Astrocyte of the spinal cord (primary cell): ENCODE data around the gene PPP1R13L.

ENCODE experiments used
- DNase-seq: peaks from one replicate; pipeline ENCODE4 v3.0.0; 2011; ENCODE audit warnings: low read depth, low spot score
- H3K4me3 ChIP-seq: 2 replicates; pipeline ENCODE4 v1.5.1; 2011; ENCODE audit warnings: low read depth, mild to moderate bottlenecking, low read length, moderate library complexity
- in situ Hi-C: cut with HindIII; loops from 2 replicates; pipeline ENCODE4 v1.10.0; 2017; ENCODE audit warnings: low sequenced_read_pairs
- TF ChIP-seq, protein P1 (sequence below): IDR thresholded peaks from 2 replicates; pipeline ENCODE4 v1.5.1; 2012; ENCODE audit warnings: low read depth, mild to moderate bottlenecking, low read length, inconsistent platforms

The PPP1R13L gene

DNA sequence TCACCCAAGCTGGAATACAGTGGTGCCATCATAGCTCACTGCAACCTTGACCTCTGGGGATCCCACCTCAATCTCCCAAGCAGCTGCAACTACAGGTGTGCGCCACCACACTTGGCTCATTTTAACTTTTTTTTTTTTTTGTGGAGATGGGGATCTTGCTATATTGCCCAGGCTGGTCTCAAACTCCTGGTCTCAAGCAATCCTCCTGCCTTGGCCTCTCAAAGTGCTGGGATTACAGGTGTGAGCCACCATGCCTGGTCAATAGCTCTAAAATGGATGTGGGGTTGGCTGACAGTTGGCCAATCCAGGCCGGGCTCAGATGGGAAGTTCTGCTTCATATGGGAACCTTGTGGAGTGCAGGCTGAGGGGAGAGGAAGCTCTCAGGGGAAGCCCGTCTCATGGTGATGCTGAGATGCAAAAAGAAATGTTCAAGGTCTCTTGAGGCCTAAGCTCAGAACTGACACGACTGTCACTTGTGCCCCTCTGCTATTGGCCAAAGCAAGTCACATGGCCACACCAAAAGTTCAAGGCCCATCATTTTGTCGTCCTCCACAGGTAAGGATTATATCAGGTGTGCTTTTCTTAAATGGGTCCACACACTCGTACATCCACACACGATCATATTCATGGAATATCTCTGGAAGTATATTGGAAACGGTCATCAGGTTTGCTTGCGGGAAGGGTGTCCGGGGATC, 71.1 kb downstream of the PPP1R13L start:
- DNase-seq, result no peak
- TF ChIP-seq, protein P1, sequence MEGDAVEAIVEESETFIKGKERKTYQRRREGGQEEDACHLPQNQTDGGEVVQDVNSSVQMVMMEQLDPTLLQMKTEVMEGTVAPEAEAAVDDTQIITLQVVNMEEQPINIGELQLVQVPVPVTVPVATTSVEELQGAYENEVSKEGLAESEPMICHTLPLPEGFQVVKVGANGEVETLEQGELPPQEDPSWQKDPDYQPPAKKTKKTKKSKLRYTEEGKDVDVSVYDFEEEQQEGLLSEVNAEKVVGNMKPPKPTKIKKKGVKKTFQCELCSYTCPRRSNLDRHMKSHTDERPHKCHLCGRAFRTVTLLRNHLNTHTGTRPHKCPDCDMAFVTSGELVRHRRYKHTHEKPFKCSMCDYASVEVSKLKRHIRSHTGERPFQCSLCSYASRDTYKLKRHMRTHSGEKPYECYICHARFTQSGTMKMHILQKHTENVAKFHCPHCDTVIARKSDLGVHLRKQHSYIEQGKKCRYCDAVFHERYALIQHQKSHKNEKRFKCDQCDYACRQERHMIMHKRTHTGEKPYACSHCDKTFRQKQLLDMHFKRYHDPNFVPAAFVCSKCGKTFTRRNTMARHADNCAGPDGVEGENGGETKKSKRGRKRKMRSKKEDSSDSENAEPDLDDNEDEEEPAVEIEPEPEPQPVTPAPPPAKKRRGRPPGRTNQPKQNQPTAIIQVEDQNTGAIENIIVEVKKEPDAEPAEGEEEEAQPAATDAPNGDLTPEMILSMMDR, result no peak
- H3K4me3 ChIP-seq, result no peak overlapping the region
- in situ Hi-C loops, result no loop called here

DNA sequence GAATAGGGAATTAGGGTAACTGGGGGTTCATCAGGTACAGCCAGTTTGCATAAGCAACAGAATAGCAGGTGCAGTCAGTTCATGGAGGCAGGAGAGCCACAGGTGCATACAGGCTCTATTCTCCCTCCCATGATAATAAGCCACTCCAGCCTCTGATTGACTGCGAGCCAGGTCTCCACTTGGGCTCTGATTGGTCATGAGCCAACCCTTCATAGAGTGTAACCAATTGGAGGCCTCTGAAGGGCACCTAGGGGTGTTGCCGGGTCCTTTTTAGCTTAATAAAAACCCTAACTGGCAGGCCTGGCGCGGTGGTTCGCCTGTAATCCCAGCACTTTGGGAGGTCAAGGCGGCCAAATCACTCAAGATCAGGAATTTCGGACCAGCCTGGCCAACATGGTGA, 73.5 kb downstream of the PPP1R13L start:
- no peak overlapping the region for H3K4me3 ChIP-seq
- DNase-seq, result no peak
- TF ChIP-seq, protein P1, result no peak
- in situ Hi-C loops, result no loop called here
